22Rv1 (cell line): Measurements from ENCODE around the gene IMPA2.

Source experiments
- CTCF ChIP-seq: fragments of 450-650 bp; IDR thresholded peaks from 2 replicates; pipeline ENCODE4 v1.5.1; 2017; ENCODE audit warnings: mild to moderate bottlenecking
- ZFX ChIP-seq: fragments of 450-650 bp; IDR thresholded peaks from 2 replicates; pipeline ENCODE4 v1.6.1; 2017; ENCODE audit warnings: antibody characterized with exemption, borderline replicate concordance

- TF ChIP-seq CTCF (no peak), ZFX (no peak)
These were observed 78.3 kb downstream of the IMPA2 start for GRCh38 chr18:12059334-12060181.
